ENCODE measurements around the gene CRTAC1.

CRTAC1 gene

DNA sequence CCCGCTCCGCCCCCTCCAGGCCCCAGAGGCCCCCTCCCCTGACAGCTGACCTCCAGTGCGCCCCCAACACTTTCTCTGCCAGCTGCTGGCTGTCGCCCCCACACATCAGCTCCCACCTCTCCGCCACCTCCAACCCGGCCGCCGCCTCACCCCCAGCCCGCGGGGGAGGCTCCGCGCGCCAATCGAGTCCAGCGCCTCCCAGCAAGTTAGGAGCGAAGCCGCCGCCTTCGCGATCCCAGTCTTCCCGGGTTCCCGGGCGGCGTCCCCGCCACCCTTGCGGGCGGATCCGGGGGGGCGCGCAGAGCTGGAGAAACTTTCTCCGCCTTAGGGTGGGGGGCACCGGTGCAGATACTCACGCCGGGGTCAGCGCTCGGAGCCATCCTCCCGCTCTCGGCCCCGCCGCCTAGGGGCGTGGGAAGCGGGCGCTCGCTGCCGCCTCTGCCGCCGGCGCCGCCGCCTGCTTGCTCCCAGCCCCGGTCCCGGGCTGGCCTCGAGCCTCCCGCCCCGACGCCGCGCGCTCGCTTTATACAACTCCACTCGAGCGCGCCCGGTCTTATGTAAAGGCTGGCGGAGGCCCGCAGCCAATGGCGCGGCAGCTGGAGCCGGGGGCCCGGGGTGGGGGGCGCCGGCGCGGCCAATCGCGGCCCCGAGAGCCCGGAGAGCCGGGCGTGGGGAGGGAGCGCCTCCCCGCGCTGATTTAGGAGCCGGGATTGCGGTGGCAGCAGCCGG lies at the start of gene CRTAC1:
Gene CRTAC1 (minus strand): TSS at position 529 of the 729 bp plus-strand sequence. CDS start 149 bp downstream, at position 380.
- in situ Hi-C loops (cut with MboI; ENCODE audit: low sequenced_read_pairs), result no loop called here

DNA sequence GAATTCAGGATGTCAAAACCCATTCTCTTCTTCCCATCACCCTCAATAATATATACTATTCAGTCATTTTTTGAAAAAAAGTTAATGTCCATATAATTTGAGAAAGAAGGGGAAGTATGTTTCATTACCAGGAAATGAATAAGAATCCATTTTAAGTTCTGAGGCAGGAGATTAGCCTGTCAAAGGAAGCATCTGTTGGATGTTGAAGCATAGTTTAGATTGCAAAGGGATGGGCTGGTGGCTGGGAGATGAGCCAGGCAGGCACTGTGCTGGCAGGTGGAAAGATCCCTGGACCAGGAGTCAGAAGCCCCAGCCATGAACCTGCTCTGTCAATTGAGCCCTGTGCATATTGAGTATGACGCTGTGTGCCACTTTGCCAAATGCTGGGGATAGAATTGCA lies 48.4 kb upstream of the CRTAC1 start:
- in situ Hi-C loops (cut with MboI; ENCODE audit: low sequenced_read_pairs), result no loop called here

DNA sequence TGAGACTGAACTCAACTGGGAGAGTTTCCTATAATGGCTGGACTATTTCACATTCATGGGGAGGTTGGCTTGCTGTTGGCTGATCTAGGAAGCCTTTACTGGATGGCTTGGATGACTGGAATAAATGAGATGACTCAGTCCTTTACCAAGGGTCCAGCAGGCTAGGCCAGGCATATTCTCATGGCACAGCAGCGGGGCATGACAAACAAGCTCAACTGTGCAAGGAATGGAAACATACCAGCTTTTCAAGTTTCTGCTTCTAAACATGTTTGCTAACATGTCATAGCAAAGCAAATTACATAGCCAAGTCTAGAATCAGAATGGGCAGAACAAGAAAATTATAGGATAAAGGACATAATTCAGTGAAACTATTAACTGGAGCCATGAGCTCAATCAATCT lies 46.8 kb upstream of the CRTAC1 start:
- in situ Hi-C loops (cut with MboI; ENCODE audit: low sequenced_read_pairs), result no loop called here

DNA sequence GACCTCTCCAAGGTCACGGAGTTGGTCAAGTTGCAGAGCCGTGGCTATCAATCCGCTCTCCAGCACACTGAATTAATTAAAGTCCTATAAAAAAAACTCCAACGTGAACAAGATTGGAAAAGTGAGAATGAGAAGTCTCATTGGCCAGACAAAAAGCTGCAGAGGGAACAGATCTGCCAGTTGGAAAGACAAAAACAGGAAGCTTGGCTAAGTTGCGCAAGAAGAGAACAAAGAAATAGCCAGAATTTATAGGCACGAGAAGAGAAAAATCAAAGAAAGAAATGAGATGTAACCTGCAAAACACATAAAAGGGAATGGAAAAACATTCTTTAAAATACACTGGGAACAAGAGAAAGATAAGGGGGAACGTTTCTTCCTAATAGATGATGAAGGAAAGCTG lies 45.7 kb upstream of the CRTAC1 start:
- in situ Hi-C loops (cut with MboI; ENCODE audit: low sequenced_read_pairs), result no loop called here

- in situ Hi-C loops (cut with MboI; ENCODE audit: low sequenced_read_pairs), result no loop called here
These were observed 44.0 kb upstream of the CRTAC1 start for GRCh38 chr10:98074315-98074911.

DNA sequence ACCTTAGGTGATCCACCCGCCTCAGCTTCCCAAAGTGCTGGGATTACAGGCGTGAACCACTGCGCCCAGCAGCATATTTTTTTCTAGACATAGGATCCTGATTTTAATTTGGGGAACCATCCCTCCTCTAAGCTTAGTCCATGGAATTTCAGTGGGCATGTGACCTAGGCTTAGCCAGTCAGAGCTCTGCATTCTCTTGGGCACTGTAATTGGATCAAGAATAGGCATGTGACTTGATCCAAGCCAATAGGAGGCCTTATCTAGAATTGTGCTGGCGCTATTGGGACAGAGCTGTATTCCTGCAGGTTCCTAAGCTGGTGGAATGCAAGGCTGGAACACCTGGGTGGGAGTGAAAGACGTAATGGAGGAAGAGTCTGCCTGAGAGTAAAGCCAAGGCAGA lies 36.7 kb upstream of the CRTAC1 start:
- in situ Hi-C loops (cut with MboI; ENCODE audit: low sequenced_read_pairs), result no loop called here

- in situ Hi-C loops (cut with MboI; ENCODE audit: low sequenced_read_pairs), result no loop called here
These were observed 33.3 kb upstream of the CRTAC1 start for GRCh38 chr10:98063740-98064027.

DNA sequence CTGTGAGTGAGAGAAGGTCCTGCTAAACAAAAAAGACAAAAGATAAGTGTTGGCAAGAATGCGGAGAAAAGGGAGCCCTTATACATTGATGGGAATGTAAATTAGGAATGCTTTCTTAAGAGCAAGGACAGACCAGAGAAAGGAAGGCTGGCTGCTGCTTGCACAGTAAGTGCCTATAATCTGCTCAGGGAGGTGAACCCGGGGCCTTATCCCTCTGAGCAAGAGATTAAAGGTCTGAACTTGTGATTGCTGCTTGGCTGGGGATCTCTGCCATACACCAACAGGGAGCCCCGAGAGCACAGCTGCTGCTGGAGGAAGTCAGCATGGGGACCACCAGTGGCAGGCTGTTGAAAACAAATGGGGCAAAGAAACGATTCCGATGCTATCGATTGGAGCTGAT lies 32.0 kb upstream of the CRTAC1 start:
- in situ Hi-C loops (cut with MboI; ENCODE audit: low sequenced_read_pairs), result no loop called here

- in situ Hi-C loops (cut with MboI; ENCODE audit: low sequenced_read_pairs), result no loop called here
These were observed 29.7 kb upstream of the CRTAC1 start for GRCh38 chr10:98060079-98060478.

DNA sequence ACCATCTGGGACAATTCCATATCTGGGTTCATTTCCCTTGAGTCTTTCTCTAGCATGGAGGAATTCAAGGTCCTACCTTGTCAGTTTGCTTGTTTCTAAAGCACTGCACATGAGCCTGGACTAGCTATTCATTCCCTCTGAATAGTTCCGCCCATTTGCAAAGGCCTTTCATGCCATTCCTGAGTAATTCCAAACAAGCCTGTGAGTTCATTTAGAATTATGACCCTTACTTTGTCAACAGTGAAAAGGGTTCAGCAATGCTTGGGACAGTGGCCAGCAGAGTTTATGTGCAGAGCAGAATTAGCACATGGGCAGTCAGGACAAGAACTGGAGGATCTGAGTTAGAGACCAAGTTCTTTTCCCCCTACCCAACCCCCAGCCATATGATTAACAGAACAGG lies 27.9 kb upstream of the CRTAC1 start:
- in situ Hi-C loops (cut with MboI; ENCODE audit: low sequenced_read_pairs), result no loop called here

- in situ Hi-C loops (cut with MboI; ENCODE audit: low sequenced_read_pairs), result no loop called here
These were observed 25.6 kb upstream of the CRTAC1 start for GRCh38 chr10:98055841-98056516.

DNA sequence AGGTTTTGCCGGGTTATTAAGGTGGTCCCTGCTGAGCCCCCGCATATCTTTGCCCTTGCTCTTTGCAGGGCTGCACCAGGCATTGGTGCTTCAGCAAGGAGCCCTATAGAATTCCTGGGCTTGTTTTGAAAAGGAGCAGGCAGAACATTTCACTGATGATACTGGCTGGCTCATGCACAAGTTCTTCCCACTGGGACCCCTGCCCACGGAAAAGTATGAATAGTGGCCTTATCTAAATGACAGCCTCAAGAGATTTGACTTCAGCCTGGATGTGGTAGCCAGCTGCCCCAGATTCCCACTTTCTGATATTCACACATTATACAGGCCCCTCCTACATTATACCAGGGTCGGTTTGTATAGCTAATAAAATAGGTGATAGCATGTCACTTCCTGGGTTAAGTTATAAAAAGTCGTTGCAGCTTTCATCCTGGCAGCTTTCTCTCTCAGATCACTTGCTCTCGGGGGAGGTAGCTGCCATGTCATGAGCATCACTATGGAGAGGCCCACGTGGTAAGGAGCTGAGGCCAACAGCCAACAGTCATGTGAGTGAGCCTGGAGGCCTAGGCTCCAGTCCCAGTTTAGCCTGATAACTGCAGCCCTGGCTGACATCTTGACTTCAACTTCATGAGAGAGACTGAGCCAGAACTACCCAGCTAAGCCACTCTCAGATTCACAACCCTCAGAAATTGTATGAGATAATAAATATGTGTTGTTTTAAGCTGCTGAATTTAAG lies 16.8 kb upstream of the CRTAC1 start:
- in situ Hi-C loops (cut with MboI; ENCODE audit: low sequenced_read_pairs), result loop anchor here (10.0 kb wide), 1 partner anchor 142 kb away; no protein-coding TSS in a partner anchor

DNA sequence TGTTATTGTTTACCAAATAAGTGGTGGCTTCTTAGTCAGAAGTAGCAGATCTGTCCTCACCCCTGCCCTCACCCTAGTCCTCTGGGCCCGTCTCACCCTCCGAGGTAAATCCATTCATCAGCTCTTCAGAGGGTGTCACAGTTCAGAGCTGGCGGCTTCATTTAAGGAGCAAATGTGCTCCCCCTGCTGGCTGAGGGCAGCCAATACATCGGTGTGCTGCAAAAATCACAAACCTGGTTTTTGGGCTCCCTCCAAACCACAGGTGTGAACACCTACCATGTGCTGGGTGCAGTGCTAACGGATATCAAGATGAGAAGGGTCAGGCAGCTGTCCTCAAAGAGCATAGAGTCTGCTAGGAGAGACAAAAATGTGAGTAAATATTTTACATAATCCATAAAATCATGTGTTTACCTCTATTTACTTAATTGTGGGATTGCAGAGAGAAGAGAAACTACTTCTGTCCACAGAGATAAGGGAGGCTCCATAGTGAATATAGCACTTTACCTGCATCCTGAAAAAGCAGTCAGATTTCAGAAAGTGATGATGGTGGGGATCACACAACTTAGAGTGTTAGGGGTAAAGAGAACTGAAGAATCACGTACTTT lies 15.5 kb upstream of the CRTAC1 start:
- in situ Hi-C loops (cut with MboI; ENCODE audit: low sequenced_read_pairs), result loop anchor here (10.0 kb wide), 1 partner anchor 141 kb away; no protein-coding TSS in a partner anchor

GRCh38 chr10:98041352-98042043 lies 11.1 kb upstream of the CRTAC1 start:
- in situ Hi-C loops (cut with MboI; ENCODE audit: low sequenced_read_pairs), result loop anchor here (10.0 kb wide), 1 partner anchor 137 kb away; no protein-coding TSS in a partner anchor

DNA sequence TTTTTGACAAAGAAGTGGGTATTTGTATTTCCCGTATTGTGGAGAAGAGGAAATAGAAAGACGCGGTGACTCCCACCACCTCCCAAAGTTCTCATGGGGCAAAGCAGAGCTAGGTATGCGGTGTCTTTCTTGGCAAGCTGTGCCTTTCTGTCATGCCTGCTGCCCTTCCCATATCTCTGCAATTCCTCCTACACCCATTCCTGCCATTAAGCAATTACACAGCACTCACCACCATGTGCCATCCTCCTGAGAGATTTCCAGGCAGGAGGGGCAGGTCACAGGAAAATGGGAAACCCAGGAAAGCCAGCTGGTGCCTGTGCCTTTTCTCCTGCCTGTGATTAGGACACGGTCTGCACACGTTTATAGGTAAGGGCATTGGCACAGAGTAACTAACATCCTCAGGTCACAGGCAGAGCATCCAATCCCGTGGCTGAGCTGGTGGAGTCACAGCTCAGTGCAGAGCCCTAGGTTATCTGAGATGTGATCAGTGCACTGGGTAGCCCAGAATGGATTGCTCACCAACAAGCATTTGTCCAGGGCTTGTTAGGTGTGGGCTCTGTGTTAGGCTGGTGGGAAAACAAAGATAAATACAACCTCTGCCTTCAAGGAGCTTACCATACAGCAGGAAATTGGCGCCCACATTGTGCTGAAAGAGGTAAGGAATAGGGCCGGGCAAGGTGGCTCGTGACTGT lies 9.4 kb upstream of the CRTAC1 start:
- in situ Hi-C loops (cut with MboI; ENCODE audit: low sequenced_read_pairs), result loop anchor here (10.0 kb wide), 1 partner anchor 135 kb away; no protein-coding TSS in a partner anchor

GRCh38 chr10:98038288-98038687 lies 7.9 kb upstream of the CRTAC1 start:
- in situ Hi-C loops (cut with MboI; ENCODE audit: low sequenced_read_pairs), result no loop called here

- in situ Hi-C loops (cut with MboI; ENCODE audit: low sequenced_read_pairs), result no loop called here
These were observed 5.2 kb upstream of the CRTAC1 start for GRCh38 chr10:98035599-98035998.

DNA sequence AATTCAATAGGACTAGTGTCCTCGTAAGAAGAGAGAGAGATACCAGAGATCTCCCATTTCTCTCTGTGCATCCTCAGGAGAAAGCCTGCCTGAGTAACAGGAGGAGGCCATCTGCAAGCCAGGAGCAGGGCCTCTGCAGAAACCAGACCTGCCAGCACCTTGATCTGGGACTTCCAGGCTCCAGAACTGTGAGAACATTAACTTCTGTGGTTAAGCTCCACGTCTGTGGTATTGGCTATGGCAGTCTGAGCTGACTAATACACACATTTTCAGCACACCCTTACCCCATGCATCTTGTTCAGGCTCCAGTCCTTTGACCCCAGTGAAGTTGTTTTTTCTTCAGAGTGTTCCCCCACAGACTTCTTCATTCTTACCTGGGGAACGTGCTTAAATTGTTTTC lies 3.1 kb upstream of the CRTAC1 start:
- in situ Hi-C loops (cut with MboI; ENCODE audit: low sequenced_read_pairs), result no loop called here

DNA sequence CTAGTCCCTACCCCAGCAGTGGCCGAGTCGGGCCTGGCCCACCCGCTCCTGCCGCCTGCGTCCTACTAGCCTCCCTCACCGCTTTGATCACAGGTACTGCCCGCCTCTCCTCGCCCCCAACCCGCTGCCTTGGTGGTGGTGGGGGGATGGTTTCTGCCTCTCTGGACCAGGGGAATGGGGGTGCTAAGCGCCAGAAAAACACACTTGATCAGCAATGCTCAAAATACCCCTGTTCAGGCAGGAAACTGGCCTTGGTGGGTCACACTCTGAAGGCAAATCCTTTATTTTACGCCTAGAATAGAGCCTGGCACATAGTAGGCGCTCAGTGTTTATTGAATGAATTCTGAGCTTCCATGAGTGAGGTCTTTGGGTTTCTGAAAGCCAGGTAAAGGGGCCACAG lies 1.0 kb upstream of the CRTAC1 start:
- in situ Hi-C loops (cut with MboI; ENCODE audit: low sequenced_read_pairs), result no loop called here

DNA sequence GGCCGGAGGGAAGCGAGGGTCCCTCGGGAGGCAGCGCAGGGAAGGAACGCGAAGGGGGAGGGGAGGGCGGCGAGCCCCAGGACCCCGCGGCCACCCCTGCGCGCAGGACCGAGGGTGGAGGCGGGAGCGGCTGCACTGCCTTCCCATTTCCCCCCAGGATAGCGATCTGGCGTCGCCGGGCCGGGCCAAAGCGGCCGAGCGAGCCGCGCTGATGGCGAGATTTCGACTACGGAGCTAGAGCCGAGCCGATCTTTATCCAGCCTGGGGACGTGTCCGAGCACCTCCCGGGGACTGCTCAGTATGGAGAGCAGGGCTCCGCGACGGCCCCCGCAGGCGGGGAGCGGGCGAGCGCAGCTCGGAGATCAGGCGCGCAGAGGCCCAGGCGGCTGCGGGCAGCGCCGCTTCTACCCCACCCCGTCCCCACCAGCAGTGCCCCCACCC lies 590 bp upstream of the CRTAC1 start:
- in situ Hi-C loops (cut with MboI; ENCODE audit: low sequenced_read_pairs), result no loop called here

Data from HL-60/S4 treated with retinoic acid at 250 ng/mL for 4 days and 3 days (cell line).